ENCODE data around the gene TMEM72. TPM values are rescaled to one million over a fixed set of nuclear protein-coding genes. Genes with fewer than 3 reads are reported as not detected.

The TMEM72 gene
- total RNA-seq, 1 donor from 2014 or later: not detected

DNA sequence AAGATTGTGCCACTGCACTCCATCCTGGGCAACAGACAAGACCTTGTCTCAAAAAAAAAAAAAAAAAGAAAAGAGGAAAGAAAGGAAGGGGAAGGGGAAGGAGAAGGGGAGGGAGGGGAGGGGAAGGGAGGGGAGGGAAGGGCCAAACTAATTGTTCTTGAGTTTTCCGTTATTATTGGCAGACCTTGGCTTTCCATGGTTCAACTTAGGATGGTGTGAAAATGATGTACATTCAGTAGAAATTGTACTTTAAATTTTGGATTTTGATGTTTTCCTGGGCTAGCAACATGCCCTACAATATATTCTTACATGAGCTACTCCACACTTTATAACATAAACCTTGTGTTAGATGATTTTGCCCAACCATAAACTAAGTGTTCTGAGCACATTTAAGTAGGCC lies 1.2 kb upstream of the TMEM72 start:
- H3K4me1 Mint-ChIP-seq: peaks cover 11% of the 10 kb centered on the region
- ATAC-seq (ENCODE audit: low read depth) (no peak), DNase-seq (no peak)
- H3K27ac Mint-ChIP-seq: no peak overlapping the region
- POLR2A ChIA-PET: no interaction called here
- peaks cover 5% of the 10 kb centered on the region for H3K27me3 Mint-ChIP-seq
- no peaks in the 10 kb centered on the region for H3K9me3 Mint-ChIP-seq
- no peak overlapping the region for H3K4me3 Mint-ChIP-seq
- TF ChIP-seq, protein P1, sequence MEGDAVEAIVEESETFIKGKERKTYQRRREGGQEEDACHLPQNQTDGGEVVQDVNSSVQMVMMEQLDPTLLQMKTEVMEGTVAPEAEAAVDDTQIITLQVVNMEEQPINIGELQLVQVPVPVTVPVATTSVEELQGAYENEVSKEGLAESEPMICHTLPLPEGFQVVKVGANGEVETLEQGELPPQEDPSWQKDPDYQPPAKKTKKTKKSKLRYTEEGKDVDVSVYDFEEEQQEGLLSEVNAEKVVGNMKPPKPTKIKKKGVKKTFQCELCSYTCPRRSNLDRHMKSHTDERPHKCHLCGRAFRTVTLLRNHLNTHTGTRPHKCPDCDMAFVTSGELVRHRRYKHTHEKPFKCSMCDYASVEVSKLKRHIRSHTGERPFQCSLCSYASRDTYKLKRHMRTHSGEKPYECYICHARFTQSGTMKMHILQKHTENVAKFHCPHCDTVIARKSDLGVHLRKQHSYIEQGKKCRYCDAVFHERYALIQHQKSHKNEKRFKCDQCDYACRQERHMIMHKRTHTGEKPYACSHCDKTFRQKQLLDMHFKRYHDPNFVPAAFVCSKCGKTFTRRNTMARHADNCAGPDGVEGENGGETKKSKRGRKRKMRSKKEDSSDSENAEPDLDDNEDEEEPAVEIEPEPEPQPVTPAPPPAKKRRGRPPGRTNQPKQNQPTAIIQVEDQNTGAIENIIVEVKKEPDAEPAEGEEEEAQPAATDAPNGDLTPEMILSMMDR (IDR thresholded peaks at IDR 0.05): no peak
- CTCF ChIA-PET: no interaction called here
- H3K36me3 Mint-ChIP-seq (ENCODE audit: low read depth): no peaks in the 10 kb centered on the region
- intact Hi-C loops (cut with micrococcal nuclease): no loop called here

DNA sequence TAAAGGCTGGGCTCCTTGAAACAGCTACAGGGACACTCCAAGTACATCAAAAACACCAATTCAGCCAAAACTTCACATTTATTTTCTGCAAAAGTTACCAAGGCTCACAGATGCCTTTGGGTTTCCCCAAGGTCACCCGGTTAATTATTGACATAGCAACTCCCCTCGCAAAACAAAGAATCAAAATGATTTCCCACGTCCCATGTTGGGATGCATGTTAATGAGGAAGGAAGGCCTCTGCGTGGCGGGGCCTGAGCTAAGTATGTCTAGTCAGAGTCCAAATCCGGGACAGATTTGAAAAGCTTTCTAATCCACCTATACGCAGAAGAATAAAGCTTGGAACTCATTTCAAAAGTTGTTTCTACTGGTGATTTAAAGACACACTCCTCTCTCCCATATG lies 535 bp upstream of the TMEM72 start:
- intact Hi-C loops (cut with micrococcal nuclease): no loop called here
- H3K27me3 Mint-ChIP-seq: peaks cover 5% of the 10 kb centered on the region
- no peaks in the 10 kb centered on the region for H3K36me3 Mint-ChIP-seq (ENCODE audit: low read depth)
- no peak for DNase-seq
- H3K4me3 Mint-ChIP-seq: no peak overlapping the region
- H3K27ac Mint-ChIP-seq: no peak overlapping the region
- H3K4me1 Mint-ChIP-seq: peaks cover 11% of the 10 kb centered on the region
- H3K9me3 Mint-ChIP-seq: no peaks in the 10 kb centered on the region
- CTCF ChIA-PET: no interaction called here
- POLR2A ChIA-PET: no interaction called here
- TF ChIP-seq, protein P1 (IDR thresholded peaks at IDR 0.05): no peak
- ATAC-seq (ENCODE audit: low read depth): no peak

DNA sequence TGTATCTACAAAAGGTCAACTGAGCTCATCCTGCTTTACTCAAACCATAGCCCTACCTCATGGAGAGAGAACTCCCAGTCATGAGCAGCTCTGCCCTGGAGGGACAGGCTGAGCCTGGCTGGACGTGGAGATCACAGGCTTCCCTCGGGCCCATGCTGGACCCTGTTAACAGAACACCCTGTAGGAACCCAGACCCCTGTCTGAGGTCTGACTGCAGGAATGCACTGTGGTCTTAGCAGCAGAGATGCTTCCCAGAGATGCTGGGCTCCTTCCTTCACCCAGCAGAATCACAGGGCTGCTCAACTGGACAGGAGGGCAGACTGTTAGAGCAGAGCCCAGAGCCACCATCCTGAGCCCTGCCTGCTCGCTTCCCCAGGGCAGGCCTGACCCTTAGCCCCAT lies 814 bp downstream of the TMEM72 start:
- Mint-ChIP-seq H3K4me1 (peaks cover 11% of the 10 kb centered on the region), H3K9me3 (no peaks in the 10 kb centered on the region), H3K4me3 (no peak overlapping the region), H3K27me3 (peaks cover 5% of the 10 kb centered on the region), H3K36me3 (ENCODE audit: low read depth) (no peaks in the 10 kb centered on the region), H3K27ac (no peak overlapping the region)
- TF ChIP-seq, protein P1 (IDR thresholded peaks at IDR 0.05): no peak
- intact Hi-C loops (cut with micrococcal nuclease): no loop called here
- ATAC-seq (ENCODE audit: low read depth) (no peak), DNase-seq (no peak)
- ChIA-PET CTCF (no interaction called here), POLR2A (no interaction called here)

DNA sequence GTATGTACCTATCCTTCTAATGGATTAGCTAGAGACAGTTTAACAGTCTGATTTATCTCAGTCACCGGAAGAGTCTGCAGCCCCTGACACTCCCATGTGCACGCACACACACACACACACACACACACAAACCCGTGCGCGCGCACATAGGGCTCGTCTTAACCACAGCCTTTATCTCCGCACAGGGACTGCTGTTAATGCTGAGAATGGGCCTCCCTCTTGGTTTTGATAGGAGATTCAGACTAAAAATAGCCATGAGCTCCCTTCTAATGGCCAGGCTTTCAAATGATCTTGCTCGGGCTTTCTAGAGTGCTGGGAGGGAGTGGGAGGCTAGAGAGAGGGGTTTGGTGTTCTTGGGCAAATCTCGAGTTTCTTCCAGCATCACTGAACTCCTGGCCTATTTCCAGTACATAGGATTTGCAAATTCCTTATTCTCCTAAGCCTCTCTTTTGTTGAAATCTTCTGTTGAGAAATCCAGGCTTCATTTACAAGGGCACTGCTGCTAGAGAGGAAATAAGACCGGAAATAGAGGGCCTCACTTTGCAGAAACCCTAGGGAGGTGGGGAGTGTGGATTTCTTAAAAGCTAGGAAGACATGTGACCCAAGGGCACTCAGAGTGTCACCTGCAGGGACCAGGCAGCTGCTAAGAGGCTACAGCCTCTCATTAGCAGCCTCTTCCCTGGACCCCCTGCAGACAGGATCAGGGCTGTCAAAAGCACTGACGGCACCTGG lies 2.4 kb downstream of the TMEM72 start:
- intact Hi-C loops (cut with micrococcal nuclease): no loop called here
- H3K4me1 Mint-ChIP-seq: peaks cover 11% of the 10 kb centered on the region
- no peak overlapping the region for H3K27ac Mint-ChIP-seq
- ATAC-seq (ENCODE audit: low read depth) (no peak), DNase-seq (no peak)
- peaks cover 2% of the 10 kb centered on the region for H3K9me3 Mint-ChIP-seq
- CTCF ChIA-PET: no interaction called here
- H3K4me3 Mint-ChIP-seq: no peak overlapping the region
- H3K36me3 Mint-ChIP-seq (ENCODE audit: low read depth): no peaks in the 10 kb centered on the region
- POLR2A ChIA-PET: no interaction called here
- TF ChIP-seq, protein P1 (IDR thresholded peaks at IDR 0.05): no peak
- peaks cover 13% of the 10 kb centered on the region for H3K27me3 Mint-ChIP-seq

DNA sequence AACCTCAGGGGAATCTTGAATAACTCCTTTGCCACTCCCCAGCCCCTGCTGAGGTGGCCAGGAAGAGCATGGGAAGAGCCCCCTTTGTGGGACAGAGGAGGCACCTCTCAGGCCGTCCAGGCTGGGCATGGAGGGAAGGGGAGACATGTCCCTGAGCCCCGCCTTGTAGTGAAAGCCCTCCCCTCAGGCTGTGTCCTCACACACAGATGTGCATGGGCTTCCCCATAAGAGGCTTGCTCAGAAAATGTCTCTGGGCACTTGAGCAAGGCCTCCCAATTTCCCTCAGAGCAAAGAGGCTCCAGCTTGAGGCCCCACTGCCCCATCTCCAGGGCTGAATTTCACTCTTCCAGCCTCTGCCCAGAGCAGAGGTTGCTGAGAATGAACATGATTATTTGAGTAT lies 3.8 kb downstream of the TMEM72 start:
- TF ChIP-seq, protein P1 (IDR thresholded peaks at IDR 0.05): no peak
- H3K4me1 Mint-ChIP-seq: peaks cover 11% of the 10 kb centered on the region
- no peak overlapping the region for H3K27ac Mint-ChIP-seq
- no peak for ATAC-seq (ENCODE audit: low read depth)
- intact Hi-C loops (cut with micrococcal nuclease): no loop called here
- H3K36me3 Mint-ChIP-seq (ENCODE audit: low read depth): no peaks in the 10 kb centered on the region
- ChIA-PET CTCF (no interaction called here), POLR2A (no interaction called here)
- peaks cover 13% of the 10 kb centered on the region for H3K27me3 Mint-ChIP-seq
- H3K4me3 Mint-ChIP-seq: no peak overlapping the region
- peaks cover 2% of the 10 kb centered on the region for H3K9me3 Mint-ChIP-seq
- DNase-seq: no peak

Data from activated B cell treated with CpG ODN at 0.5 μM for 24 hours (primary cell).